NOMO-1 treated with DMSO at 0.1 percent for 48 hours (cell line): ENCODE measurements around the gene IL18RAP.

Source experiments
- DNase-seq: peaks from one replicate; lab custom pipeline; 2025; ENCODE audit not compliant: unreplicated experiment; lab: John Stamatoyannopoulos, UW

Gene IL18RAP

GRCh38 chr2:102422910-102423309 lies at the start of gene IL18RAP:
TSS of gene IL18RAP (plus strand) at chr2:102423160. CDS start at chr2:102423278, 118 bp downstream.
- peak; percentile 62 for DNase-seq

- DNase-seq = no peak
Observed at GRCh38 chr2:102376052-102376591, 46.8 kb upstream of the IL18RAP start.

GRCh38 chr2:102383722-102384121 lies 39.2 kb upstream of the IL18RAP start:
- no peak for DNase-seq

- no peak for DNase-seq
Observed at GRCh38 chr2:102385522-102385921, 37.4 kb upstream of the IL18RAP start.

GRCh38 chr2:102386004-102386403 lies 37.0 kb upstream of the IL18RAP start:
- no peak for DNase-seq

- no peak for DNase-seq
Observed at GRCh38 chr2:102386867-102387541, 36.0 kb upstream of the IL18RAP start.

- no peak for DNase-seq
Observed at GRCh38 chr2:102387763-102388546, 35.0 kb upstream of the IL18RAP start.

- DNase-seq = no peak
Observed at GRCh38 chr2:102391565-102391964, 31.4 kb upstream of the IL18RAP start.

GRCh38 chr2:102392096-102392495 lies 30.9 kb upstream of the IL18RAP start:
- DNase-seq = no peak

GRCh38 chr2:102392942-102393341 lies 30.0 kb upstream of the IL18RAP start:
- peak; percentile 41 for DNase-seq

GRCh38 chr2:102396012-102396411 lies 26.9 kb upstream of the IL18RAP start:
- DNase-seq = no peak

GRCh38 chr2:102397209-102397608 lies 25.8 kb upstream of the IL18RAP start:
- peak; percentile 89 for DNase-seq

GRCh38 chr2:102399499-102400141 lies 23.3 kb upstream of the IL18RAP start:
- DNase-seq = peak; percentile 57

- peak; percentile 36 for DNase-seq
Observed at GRCh38 chr2:102401456-102401855, 21.5 kb upstream of the IL18RAP start.

GRCh38 chr2:102401865-102402264 lies 21.1 kb upstream of the IL18RAP start:
- no peak for DNase-seq

GRCh38 chr2:102410952-102411351 lies 12.0 kb upstream of the IL18RAP start:
- DNase-seq = no peak

- no peak for DNase-seq
Observed at GRCh38 chr2:102412199-102412598, 10.8 kb upstream of the IL18RAP start.

GRCh38 chr2:102417946-102418345 lies 5.0 kb upstream of the IL18RAP start:
- no peak for DNase-seq

GRCh38 chr2:102418421-102418961 lies 4.5 kb upstream of the IL18RAP start:
- peak; percentile 96 for DNase-seq

GRCh38 chr2:102420290-102420689 lies 2.7 kb upstream of the IL18RAP start:
- DNase-seq = no peak
